Mesenchymal stem cell (in vitro differentiated cells and primary cell): ENCODE measurements around the gene SYT11.

Experiments
- DNase-seq: peaks from one replicate; pipeline ENCODE4 v3.0.0-alpha.2; 2013
- H2AFZ ChIP-seq: one replicate; pipeline ENCODE4 v1.6.1; 2013; ENCODE audit warnings: low read depth, mild to moderate bottlenecking, control low read depth, inconsistent platforms, low read length, moderate library complexity
- H2AK5ac ChIP-seq: 2 replicates; pipeline ENCODE4 v1.6.1; 2013; ENCODE audit warnings: low read length, moderate library complexity, mild to moderate bottlenecking, inconsistent platforms; ENCODE audit not compliant: severe bottlenecking
- H2BK120ac ChIP-seq: one replicate; pipeline ENCODE4 v1.6.1; 2013; ENCODE audit warnings: low read depth, mild to moderate bottlenecking, inconsistent platforms, low read length, moderate library complexity
- H2BK12ac ChIP-seq, 2 experiments: one replicate each; pipeline ENCODE4 v1.6.1; 2013; ENCODE audit warnings: inconsistent platforms in 2 of 2, low read length in 2 of 2, mild to moderate bottlenecking in 2 of 2, moderate library complexity in 2 of 2, control low read depth in 1 of 2
- H2BK15ac ChIP-seq: one replicate; pipeline ENCODE4 v1.6.1; 2013; ENCODE audit warnings: mild to moderate bottlenecking, low read depth, inconsistent platforms; ENCODE audit not compliant: poor library complexity, severe bottlenecking
- H2BK5ac ChIP-seq: 2 replicates; pipeline ENCODE4 v1.6.1; 2013; ENCODE audit warnings: low read depth, mild to moderate bottlenecking, low read length, control low read depth, inconsistent platforms; ENCODE audit not compliant: poor library complexity, severe bottlenecking
- H3K14ac ChIP-seq, 2 experiments: one replicate each; pipeline ENCODE4 v1.6.1; 2013; ENCODE audit warnings: inconsistent platforms in 2 of 2, low read length in 2 of 2, control low read depth in 1 of 2, mild to moderate bottlenecking in 1 of 2, moderate library complexity in 1 of 2
- H3K18ac ChIP-seq, 2 experiments: one replicate each; pipeline ENCODE4 v1.6.1; 2013; ENCODE audit warnings: inconsistent platforms in 2 of 2, low read length in 2 of 2, control low read depth in 1 of 2, low read depth in 1 of 2, mild to moderate bottlenecking in 1 of 2
- H3K23ac ChIP-seq, 2 experiments: one replicate each; pipeline ENCODE4 v1.6.1; 2013; ENCODE audit warnings: inconsistent platforms in 2 of 2, low read length in 2 of 2, mild to moderate bottlenecking in 2 of 2, moderate library complexity in 2 of 2, control low read depth in 1 of 2
- H3K27ac ChIP-seq: 2 replicates; pipeline ENCODE4 v1.5.1; 2013; ENCODE audit warnings: mild to moderate bottlenecking, moderate library complexity, low read length, control low read depth, inconsistent platforms; ENCODE audit not compliant: poor library complexity, severe bottlenecking
- H3K27me3 ChIP-seq, 2 experiments: 2 replicates each; pipeline versions ENCODE4 v1.6.1 to v1.7.0; 2013; ENCODE audit warnings: low read length in 2 of 2, mild to moderate bottlenecking in 2 of 2, moderate library complexity in 2 of 2, control low read depth in 1 of 2, inconsistent platforms in 1 of 2; ENCODE audit not compliant: control insufficient read depth in 1 of 2, insufficient read depth in 1 of 2
- H3K36me3 ChIP-seq, 2 experiments: 2 replicates each; pipeline versions ENCODE4 v1.6.1 to v1.7.0; 2013; ENCODE audit warnings: low read length in 2 of 2, control low read depth in 1 of 2, inconsistent platforms in 1 of 2, low read depth in 1 of 2, mild to moderate bottlenecking in 1 of 2; ENCODE audit not compliant: insufficient read depth in 2 of 2, control insufficient read depth in 1 of 2
- H3K4ac ChIP-seq, 2 experiments: one replicate each; pipeline ENCODE4 v1.6.1; 2013; ENCODE audit warnings: inconsistent platforms in 2 of 2, low read length in 2 of 2, mild to moderate bottlenecking in 2 of 2, moderate library complexity in 2 of 2, control low read depth in 1 of 2, low read depth in 1 of 2
- H3K4me1 ChIP-seq: 2 replicates; pipeline ENCODE4 v1.6.1; 2013; ENCODE audit warnings: low read depth, low read length, control low read depth; ENCODE audit not compliant: control insufficient read depth, insufficient read depth
- H3K4me2 ChIP-seq: 2 replicates; pipeline ENCODE4 v1.6.1; 2013; ENCODE audit warnings: low read length, mild to moderate bottlenecking, inconsistent platforms; ENCODE audit not compliant: poor library complexity, severe bottlenecking
- H3K4me3 ChIP-seq, 2 experiments: 2 replicates each; pipeline versions ENCODE4 v1.5.1 to v1.7.0; 2013; ENCODE audit warnings: low read length in 2 of 2, mild to moderate bottlenecking in 2 of 2, control low read depth in 1 of 2, low read depth in 1 of 2; ENCODE audit not compliant: insufficient read depth in 1 of 2
- H3K79me1 ChIP-seq: replicated peaks from 2 replicates; pipeline ENCODE4 v1.6.1; 2013; ENCODE audit warnings: mild to moderate bottlenecking, control low read depth, low read length, inconsistent platforms; ENCODE audit not compliant: poor library complexity, severe bottlenecking
- H3K9ac ChIP-seq: 2 replicates; pipeline ENCODE4 v1.7.0; 2013; ENCODE audit warnings: mild to moderate bottlenecking, low read length, moderate library complexity
- H3K9me3 ChIP-seq: 2 replicates; pipeline ENCODE4 v1.7.0; 2013; ENCODE audit warnings: mild to moderate bottlenecking, low read length; ENCODE audit not compliant: control insufficient read depth
- H4K8ac ChIP-seq: one replicate; pipeline ENCODE4 v1.6.1; 2013; ENCODE audit warnings: inconsistent platforms, mild to moderate bottlenecking, low read length, moderate library complexity
- H4K91ac ChIP-seq: one replicate; pipeline ENCODE4 v1.6.1; 2013; ENCODE audit warnings: mild to moderate bottlenecking, low read length, inconsistent platforms
- WGBS: methylation state at CpG from one replicate; pipeline ENCODE4 v1.1.7; 2013; ENCODE audit warnings: mixed read lengths; 5-methylcytosine and 5-hydroxymethylcytosine counted together

SYT11 gene

DNA sequence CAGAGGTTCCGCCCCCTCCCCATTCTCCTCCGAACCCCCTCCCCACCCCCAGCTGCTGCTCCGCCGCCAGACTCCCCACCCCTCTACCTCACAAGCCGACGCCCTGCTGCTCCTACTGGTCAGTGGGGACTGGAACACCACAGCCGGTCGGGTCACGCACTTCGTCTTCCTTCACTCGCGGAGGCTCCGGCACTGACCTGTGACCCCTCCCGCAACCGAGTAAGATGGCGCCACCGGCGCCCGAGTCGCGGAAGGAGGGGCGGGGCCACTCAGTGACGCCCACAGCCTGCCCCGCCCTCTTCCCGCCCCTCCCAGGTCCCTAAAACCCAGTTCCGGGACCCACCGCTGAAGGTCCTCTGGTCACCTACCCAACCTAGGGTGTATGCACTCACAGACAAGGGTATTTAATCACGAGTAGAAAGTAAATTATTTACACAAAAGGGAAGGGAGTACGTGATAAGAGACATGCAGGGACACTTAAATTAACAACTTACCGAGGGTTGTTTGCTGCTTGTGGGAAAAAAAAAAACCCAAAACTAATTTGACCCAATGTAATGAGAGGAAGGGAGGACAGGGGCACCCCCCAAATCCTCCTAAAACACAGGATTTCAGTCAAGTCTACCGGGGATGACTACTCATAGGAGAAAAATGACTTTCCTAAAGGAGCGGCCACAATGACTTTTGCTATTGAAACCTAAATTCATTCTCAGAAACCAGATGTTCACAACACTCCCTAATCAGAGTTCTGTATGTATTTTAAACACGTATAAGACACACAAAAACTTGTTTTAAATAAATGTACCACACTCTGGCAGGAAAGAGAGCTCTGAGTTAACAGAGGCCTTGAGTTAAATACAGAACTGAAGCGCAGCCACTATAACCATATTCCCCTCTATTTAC, 52.0 kb downstream of the SYT11 start, which contains the start of gene RIT1:
Gene RIT1 (minus strand): TSS at position 194 of the 900 bp plus-strand sequence. CDS start 588 bp downstream, outside the sequence.
- H2BK15ac ChIP-seq, result no peak within 1 kb of the TSS
- H2BK12ac ChIP-seq, result peak within 1 kb of the TSS in 1 of 2 experiments; percentile 72
- peak within 1 kb of the TSS; percentile 99 for H3K9ac ChIP-seq
- H3K79me1 ChIP-seq, result peaks cover 9% of the 10 kb centered on the region
- peak within 1 kb of the TSS; percentile 95 for H3K4me2 ChIP-seq
- no peaks in the 10 kb centered on the region for H3K27me3 ChIP-seq
- H3K4me3 ChIP-seq, result peak within 1 kb of the TSS; percentile 82 to 97
- peak within 1 kb of the TSS; percentile 52 for H2BK120ac ChIP-seq
- H3K36me3 ChIP-seq, result peaks cover 33 to 79% of the 10 kb centered on the region in 2 experiments
- H3K9me3 ChIP-seq, result no peaks in the 10 kb centered on the region
- H3K27ac ChIP-seq, result peak within 1 kb of the TSS; percentile 63
- peak; percentile 92 for DNase-seq
- H3K18ac ChIP-seq, result peak within 1 kb of the TSS; percentile 77 to 97
- peak within 1 kb of the TSS in 1 of 2 experiments; percentile 95 for H3K14ac ChIP-seq
- H4K91ac ChIP-seq, result peak within 1 kb of the TSS; percentile 80
- peak within 1 kb of the TSS; percentile 98 for H2AK5ac ChIP-seq
- no peak within 1 kb of the TSS for H2BK5ac ChIP-seq
- H3K4ac ChIP-seq, result peak within 1 kb of the TSS; percentile 46 to 99
- peak within 1 kb of the TSS; percentile 52 for H4K8ac ChIP-seq
- H3K4me1 ChIP-seq, result peaks cover 2% of the 10 kb centered on the region
- 10% methylated on average over 27 of the region's 34 CpGs for WGBS
- peak within 1 kb of the TSS in 1 of 2 experiments; percentile 66 for H3K23ac ChIP-seq
- peak within 1 kb of the TSS; percentile 60 for H2AFZ ChIP-seq

DNA sequence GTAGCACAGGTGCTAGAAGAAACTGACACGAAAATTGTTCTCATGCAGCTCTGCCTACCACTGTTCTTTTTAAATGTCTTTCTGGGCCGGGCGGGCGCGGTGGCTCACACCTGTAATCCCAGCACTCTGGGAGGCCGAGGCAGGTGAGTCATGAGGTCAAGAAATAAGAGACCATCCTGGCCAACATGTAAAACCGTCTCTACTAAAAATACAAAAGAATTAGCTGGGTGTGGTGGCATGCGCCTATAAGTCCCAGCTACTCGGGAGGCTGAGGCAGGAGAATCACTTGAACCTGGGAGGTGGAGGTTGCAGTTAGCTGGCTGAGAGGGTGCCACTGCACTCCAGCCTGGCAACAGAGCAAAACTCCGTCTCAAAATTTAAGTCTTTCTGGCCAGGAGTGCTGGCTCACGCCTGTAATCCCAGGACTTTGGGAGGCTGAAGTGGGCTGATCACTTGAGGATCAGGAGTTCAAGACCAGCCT, 52.7 kb downstream of the SYT11 start:
- H3K79me1 ChIP-seq, result peaks cover 8% of the 10 kb centered on the region
- no peak overlapping the region for H3K18ac ChIP-seq
- peaks cover 27 to 81% of the 10 kb centered on the region in 2 experiments for H3K36me3 ChIP-seq
- H3K9ac ChIP-seq, result peak overlapping the region; percentile 99
- no peak overlapping the region for H2BK12ac ChIP-seq
- DNase-seq, result no peak
- no peak overlapping the region for H2AFZ ChIP-seq
- H2BK15ac ChIP-seq, result no peak overlapping the region
- H3K27me3 ChIP-seq, result no peaks in the 10 kb centered on the region
- no peak overlapping the region for H4K8ac ChIP-seq
- no peak overlapping the region for H3K4ac ChIP-seq
- H3K14ac ChIP-seq, result no peak overlapping the region
- peak overlapping the region in 1 of 2 experiments; percentile 97 for H3K4me3 ChIP-seq
- no peak overlapping the region for H2AK5ac ChIP-seq
- no peak overlapping the region for H3K23ac ChIP-seq
- H3K4me2 ChIP-seq, result no peak overlapping the region
- H3K4me1 ChIP-seq, result peaks cover 2% of the 10 kb centered on the region
- no peaks in the 10 kb centered on the region for H3K9me3 ChIP-seq
- H3K27ac ChIP-seq, result peak overlapping the region; percentile 63
- no peak overlapping the region for H2BK120ac ChIP-seq
- 85% methylated on average over 9 of the region's 11 CpGs for WGBS
- no peak overlapping the region for H4K91ac ChIP-seq
- H2BK5ac ChIP-seq, result no peak overlapping the region

DNA sequence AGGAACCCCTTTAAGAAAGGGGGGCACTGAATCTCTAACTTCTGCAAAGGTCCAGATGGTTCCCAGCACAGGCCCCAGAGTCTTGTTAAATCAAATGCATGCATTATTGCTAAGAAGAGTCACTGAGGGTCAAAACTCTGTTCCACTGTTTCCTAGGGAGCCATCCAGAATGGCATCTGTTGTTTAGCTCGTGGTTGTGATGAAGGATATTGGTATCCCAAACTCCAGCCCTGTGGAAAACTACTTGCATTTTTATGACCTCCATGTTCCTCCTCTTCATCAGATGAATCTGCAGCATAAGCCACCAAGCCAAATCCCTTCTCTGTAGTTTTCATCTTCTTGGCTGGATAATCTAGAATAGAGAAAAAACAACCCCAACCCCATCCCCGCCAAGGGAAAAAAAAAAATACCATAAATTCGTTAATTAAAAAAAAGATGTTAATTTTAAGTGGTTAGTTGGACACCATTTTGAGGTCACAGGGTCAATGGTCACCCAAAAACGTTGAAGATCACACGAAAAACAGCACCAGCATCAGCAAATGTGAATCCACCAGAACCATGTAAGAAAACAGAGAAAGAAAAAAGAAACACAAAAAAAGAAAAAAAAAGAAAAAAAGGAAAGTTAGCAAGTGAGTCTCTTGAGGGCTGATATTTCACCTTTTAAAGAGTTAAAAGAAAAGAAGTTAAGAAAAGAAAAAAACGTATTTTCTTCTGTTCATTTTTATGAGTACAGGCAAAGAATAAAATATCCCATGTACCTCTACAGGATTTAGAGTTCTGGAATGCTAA, 54.8 kb downstream of the SYT11 start:
- Histone ChIP-seq H3K27ac (peak overlapping the region; percentile 51), H2BK5ac (no peak overlapping the region), H3K18ac (no peak overlapping the region), H3K79me1 (peaks cover 5% of the 10 kb centered on the region), H3K14ac (no peak overlapping the region), H3K23ac (no peak overlapping the region), H2BK12ac (no peak overlapping the region), H3K4ac (no peak overlapping the region), H2AK5ac (no peak overlapping the region), H2AFZ (no peak overlapping the region), H3K4me3 (no peak overlapping the region), H3K4me2 (no peak overlapping the region), H3K27me3 (no peaks in the 10 kb centered on the region), H3K36me3 (peaks cover 22 to 82% of the 10 kb centered on the region in 2 experiments), H4K91ac (no peak overlapping the region), H3K4me1 (peaks cover 2% of the 10 kb centered on the region), H4K8ac (no peak overlapping the region), H2BK15ac (no peak overlapping the region), H3K9me3 (no peaks in the 10 kb centered on the region), H3K9ac (peak overlapping the region; percentile 74), H2BK120ac (no peak overlapping the region)
- peak; percentile 83 for DNase-seq
- 60% methylated on average over 1 of the region's 6 CpGs for WGBS
